HEK293T (cell line): ENCODE measurements around the gene PLBD1.

Experiments
- CTCF ChIA-PET: fragments of 350-600 bp; formaldehyde crosslinking; extraction: SDS; loops from one replicate; lab custom pipeline; 2021; ENCODE audit warnings: antibody characterized with exemption, inconsistent platforms; lab: Yijun Ruan, JAX
- POLR2A ChIA-PET: fragments of 350-600 bp; formaldehyde crosslinking; extraction: SDS; loops from one replicate; lab custom pipeline; 2020; ENCODE audit warnings: antibody characterized with exemption, inconsistent platforms; lab: Yijun Ruan, JAX
- DNase-seq: peaks from one replicate; pipeline ENCODE4 v3.0.0; 2012; ENCODE audit warnings: mixed read lengths; ENCODE audit errors: extremely low spot score
- ARNT ChIP-seq: fragments of 450-650 bp; IDR thresholded peaks from 2 replicates; pipeline ENCODE4 v1.6.1; 2017; ENCODE audit warnings: mild to moderate bottlenecking
- BHLHE40 ChIP-seq: fragments of 450-650 bp; IDR thresholded peaks from 2 replicates; pipeline ENCODE4 v1.6.1; 2016; ENCODE audit warnings: mild to moderate bottlenecking, moderate library complexity, borderline replicate concordance
- CTBP1 ChIP-seq: fragments of 450-650 bp; IDR thresholded peaks from 2 replicates; pipeline ENCODE4 v1.6.1; 2016; ENCODE audit warnings: borderline replicate concordance
- ELF4 ChIP-seq: fragments of 450-650 bp; IDR thresholded peaks from 2 replicates; pipeline ENCODE4 v1.6.1; 2017; ENCODE audit warnings: antibody characterized with exemption
- FOXA1 ChIP-seq: fragments of 450-650 bp; IDR thresholded peaks from 2 replicates; pipeline ENCODE4 v1.6.1; 2016; ENCODE audit warnings: mild to moderate bottlenecking
- FOXK2 ChIP-seq: fragments of 450-650 bp; IDR thresholded peaks from 2 replicates; pipeline ENCODE4 v1.6.1; 2016; ENCODE audit warnings: mild to moderate bottlenecking
- FOXM1 ChIP-seq: fragments of 450-650 bp; IDR thresholded peaks from 2 replicates; pipeline ENCODE4 v1.6.1; 2017; ENCODE audit warnings: mild to moderate bottlenecking, borderline replicate concordance
- HDGF ChIP-seq: fragments of 450-650 bp; IDR thresholded peaks from 2 replicates; pipeline ENCODE4 v1.6.1; 2017; ENCODE audit warnings: antibody characterized with exemption, borderline replicate concordance
- L3MBTL2 ChIP-seq: fragments of 450-650 bp; conservative IDR thresholded peaks from 2 replicates; pipeline ENCODE4 v1.6.1; 2016; ENCODE audit warnings: mild to moderate bottlenecking
- LEF1 ChIP-seq: fragments of 450-650 bp; IDR thresholded peaks from 2 replicates; pipeline ENCODE4 v1.6.1; 2017; ENCODE audit warnings: mild to moderate bottlenecking, borderline replicate concordance
- NFRKB ChIP-seq: fragments of 450-650 bp; IDR thresholded peaks from 2 replicates; pipeline ENCODE4 v1.6.1; 2016; ENCODE audit warnings: mild to moderate bottlenecking, moderate library complexity
- SP1 ChIP-seq: fragments of 450-650 bp; IDR thresholded peaks from 2 replicates; pipeline ENCODE4 v1.6.1; 2017
- SUZ12 ChIP-seq: fragments of 450-650 bp; IDR thresholded peaks from 2 replicates; pipeline ENCODE4 v1.6.1; 2016; ENCODE audit warnings: mild to moderate bottlenecking
- TARDBP ChIP-seq: fragments of 450-650 bp; IDR thresholded peaks from 2 replicates; pipeline ENCODE4 v1.6.1; 2016
- ZNF384 ChIP-seq: fragments of 450-650 bp; IDR thresholded peaks from 2 replicates; pipeline ENCODE4 v1.6.1; 2016
- TF ChIP-seq, protein P1 (sequence below): fragments of 450-650 bp; IDR thresholded peaks from 2 replicates; pipeline ENCODE4 v1.6.1; 2016

Gene PLBD1

DNA sequence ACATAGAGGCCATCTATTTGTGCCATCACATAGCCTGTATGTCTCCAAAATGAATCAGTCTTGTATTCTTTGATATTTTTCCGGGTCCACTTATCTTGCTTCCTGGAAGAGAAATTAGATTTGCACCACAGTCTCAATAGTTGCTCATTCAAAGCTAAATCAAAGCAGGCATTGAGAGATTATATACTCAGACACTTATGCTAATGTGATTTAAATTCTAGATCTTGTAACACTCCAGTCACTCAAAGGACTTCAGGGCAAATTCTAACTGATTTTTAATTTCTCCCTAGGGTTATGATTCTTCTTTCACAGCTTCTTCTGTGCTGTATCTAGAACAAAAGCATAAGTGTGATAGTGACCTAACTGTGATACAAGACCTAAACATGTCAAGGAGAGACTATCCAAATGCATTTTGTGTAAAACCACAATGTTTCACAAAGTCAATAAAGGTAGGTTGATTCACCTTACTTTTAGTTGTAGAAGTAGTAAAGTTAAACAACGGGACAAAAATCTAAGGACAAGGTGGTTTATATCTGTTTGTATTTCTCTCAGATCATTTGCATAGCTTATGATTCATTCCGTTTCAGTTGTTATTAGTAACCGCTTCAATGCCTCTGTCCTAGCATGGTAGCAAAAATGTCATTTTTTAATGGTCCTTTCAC, 26.8 kb downstream of the PLBD1 start:
- ChIA-PET CTCF (interaction anchor here (0.8 to 1.0 kb wide), 2 partner anchors 27 to 30 kb away, joined by 4 read pairs; no protein-coding TSS in a partner anchor), POLR2A (no interaction called here)
- TF ChIP-seq NFRKB = no peak
- TF ChIP-seq L3MBTL2 = no peak
- TF ChIP-seq, protein P1, sequence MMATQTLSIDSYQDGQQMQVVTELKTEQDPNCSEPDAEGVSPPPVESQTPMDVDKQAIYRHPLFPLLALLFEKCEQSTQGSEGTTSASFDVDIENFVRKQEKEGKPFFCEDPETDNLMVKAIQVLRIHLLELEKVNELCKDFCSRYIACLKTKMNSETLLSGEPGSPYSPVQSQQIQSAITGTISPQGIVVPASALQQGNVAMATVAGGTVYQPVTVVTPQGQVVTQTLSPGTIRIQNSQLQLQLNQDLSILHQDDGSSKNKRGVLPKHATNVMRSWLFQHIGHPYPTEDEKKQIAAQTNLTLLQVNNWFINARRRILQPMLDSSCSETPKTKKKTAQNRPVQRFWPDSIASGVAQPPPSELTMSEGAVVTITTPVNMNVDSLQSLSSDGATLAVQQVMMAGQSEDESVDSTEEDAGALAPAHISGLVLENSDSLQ = no peak
- TF ChIP-seq LEF1 = no peak
- TF ChIP-seq BHLHE40 = no peak
- TF ChIP-seq FOXM1 = no peak
- no peak for TF ChIP-seq TARDBP
- no peak for TF ChIP-seq SUZ12
- TF ChIP-seq FOXA1 = no peak
- no peak for TF ChIP-seq CTBP1
- no peak for TF ChIP-seq FOXK2
- TF ChIP-seq ELF4 = no peak
- no peak for TF ChIP-seq ARNT
- TF ChIP-seq SP1 = no peak
- no peak for TF ChIP-seq HDGF
- no peak for TF ChIP-seq ZNF384

DNA sequence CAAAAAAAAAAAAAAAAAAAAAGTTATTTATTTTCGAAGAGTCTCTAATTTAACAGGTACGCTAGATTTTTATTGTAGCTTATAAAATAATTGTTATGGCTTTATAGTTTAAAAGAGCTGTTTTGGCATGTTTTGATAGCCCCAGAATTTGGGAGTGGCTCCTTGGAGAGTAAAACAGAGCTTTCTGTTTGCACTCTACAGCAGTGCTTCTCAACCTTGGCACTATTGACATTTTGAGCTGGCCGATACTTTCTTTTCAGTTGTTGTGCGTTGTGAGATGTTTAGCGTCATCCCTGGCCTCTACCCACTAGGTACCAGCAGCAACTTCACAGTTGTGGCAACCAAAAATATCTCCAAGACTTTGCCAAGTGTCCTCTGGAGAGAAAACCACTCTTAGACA, 30.6 kb downstream of the PLBD1 start:
- POLR2A ChIA-PET = no interaction called here
- DNase-seq = no peak
- CTCF ChIA-PET = interaction anchor here (0.7 kb wide), 1 partner anchor 187 kb away, joined by 10 read pairs; no protein-coding TSS in a partner anchor
- TF ChIP-seq FOXA1 = no peak
- TF ChIP-seq BHLHE40 = no peak
- TF ChIP-seq ZNF384 = no peak
- TF ChIP-seq, protein P1 = no peak
- TF ChIP-seq TARDBP = no peak
- no peak for TF ChIP-seq FOXK2
- no peak for TF ChIP-seq ELF4
- no peak for TF ChIP-seq SUZ12
- no peak for TF ChIP-seq HDGF
- TF ChIP-seq NFRKB = no peak
- no peak for TF ChIP-seq ARNT
- TF ChIP-seq L3MBTL2 = no peak
- TF ChIP-seq CTBP1 = no peak
- TF ChIP-seq LEF1 = no peak
- no peak for TF ChIP-seq SP1
- TF ChIP-seq FOXM1 = no peak

More for the DNA sequence above, 26.8 kb downstream of the PLBD1 start:
- no peak for DNase-seq

DNA sequence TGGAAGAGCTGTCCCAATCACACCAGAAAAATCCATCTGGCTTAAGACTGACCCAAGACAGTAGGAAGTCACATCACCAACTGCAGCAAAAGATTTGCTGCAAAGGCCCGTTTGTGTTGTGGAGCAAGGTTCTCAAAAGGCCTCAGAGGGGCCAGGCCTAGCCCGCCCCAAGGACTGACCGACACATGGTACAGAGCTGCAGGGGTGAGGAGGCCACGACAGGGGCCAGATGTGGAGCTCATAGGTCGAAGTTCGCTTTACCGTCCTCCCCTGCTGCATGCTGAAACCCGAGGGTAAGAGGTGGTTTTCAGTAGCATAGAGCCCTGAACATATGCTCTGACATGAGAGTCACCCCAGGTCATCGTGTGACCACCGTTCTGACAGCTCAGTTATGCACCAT, 35.5 kb downstream of the PLBD1 start:
- POLR2A ChIA-PET = no interaction called here
- DNase-seq = no peak
- CTCF ChIA-PET = no interaction called here
- no peak for TF ChIP-seq TARDBP
- no peak for TF ChIP-seq BHLHE40
- no peak for TF ChIP-seq ELF4
- TF ChIP-seq, protein P1 = no peak
- TF ChIP-seq CTBP1 = no peak
- no peak for TF ChIP-seq ARNT
- no peak for TF ChIP-seq SP1
- no peak for TF ChIP-seq NFRKB
- no peak for TF ChIP-seq SUZ12
- TF ChIP-seq HDGF = no peak
- TF ChIP-seq FOXK2 = no peak
- TF ChIP-seq FOXM1 = no peak
- TF ChIP-seq FOXA1 = no peak
- TF ChIP-seq LEF1 = no peak
- no peak for TF ChIP-seq ZNF384
- no peak for TF ChIP-seq L3MBTL2

DNA sequence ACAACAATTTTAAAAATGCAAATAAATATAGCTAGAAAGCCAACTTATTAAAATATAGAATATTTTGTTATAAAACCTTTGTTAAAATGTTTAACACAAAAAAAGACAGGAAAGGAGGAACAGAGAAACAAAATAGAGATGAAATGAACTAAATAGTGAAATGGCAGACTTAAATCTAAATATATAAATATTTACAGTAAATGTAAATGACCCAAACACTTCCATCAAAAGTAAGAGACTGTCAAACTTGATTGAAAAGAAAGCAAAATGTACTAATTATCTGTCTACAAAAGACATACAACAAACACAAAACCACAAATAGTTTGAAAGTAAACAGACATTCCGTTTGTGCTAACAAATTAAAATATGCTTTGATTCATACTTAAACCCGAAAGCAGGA, 41.7 kb downstream of the PLBD1 start:
- POLR2A ChIA-PET = no interaction called here
- TF ChIP-seq HDGF (no peak), FOXA1 (no peak), FOXK2 (no peak), NFRKB (no peak), ARNT (no peak), CTBP1 (no peak), ELF4 (no peak), SP1 (no peak), TARDBP (no peak), BHLHE40 (no peak), SUZ12 (no peak), L3MBTL2 (no peak), ZNF384 (no peak), FOXM1 (no peak), LEF1 (no peak)
- TF ChIP-seq, protein P1 = no peak
- CTCF ChIA-PET = no interaction called here
- no peak for DNase-seq

DNA sequence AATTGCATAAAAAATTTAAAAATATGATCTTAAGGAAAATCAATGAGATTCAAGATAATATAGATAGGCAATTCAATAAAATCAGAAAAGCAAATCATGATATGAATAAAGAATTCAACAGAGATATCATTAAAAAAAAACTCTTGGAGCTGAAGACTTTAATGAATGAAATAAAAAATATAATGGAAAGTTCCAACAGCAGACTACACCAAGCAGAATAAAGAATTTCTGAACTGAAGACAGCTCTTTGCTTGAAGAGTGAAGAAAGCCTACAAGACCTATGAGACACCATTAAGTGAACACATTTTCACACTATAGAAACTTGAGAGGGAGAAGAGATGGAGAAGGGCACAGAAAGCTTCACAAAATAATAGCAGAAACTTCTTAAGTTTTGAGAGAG, 45.9 kb downstream of the PLBD1 start:
- CTCF ChIA-PET = interaction anchor here (0.6 kb wide), 1 partner anchor 30 kb away, joined by 3 read pairs; no protein-coding TSS in a partner anchor
- no peak for DNase-seq
- POLR2A ChIA-PET = no interaction called here
- TF ChIP-seq SP1 (no peak), BHLHE40 (no peak), NFRKB (no peak), FOXK2 (no peak), SUZ12 (no peak), ARNT (no peak)
- TF ChIP-seq, protein P1 = no peak
